Middle frontal gyrus (tissue), 1 donor: ENCODE measurements around the gene LCE2C.
"Not testable (repeated sequence)": the region's sequence is repeated elsewhere in the genome, so short reads cannot be mapped to it uniquely, and the experiment has no call there.

Experiments
- DNase-seq: peaks from one replicate; pipeline ENCODE4 v3.0.0-alpha.2; 2015; ENCODE audit warnings: low spot score; ENCODE audit errors: extremely low spot score

LCE2C gene

GRCh38 chr1:152674983-152675382 lies at the start of gene LCE2C:
TSS of gene LCE2C (plus strand) at chr1:152675279. CDS start at chr1:152676016, 737 bp downstream.
- not testable (repeated sequence) for DNase-seq

- no peak for DNase-seq
Measured at GRCh38 chr1:152626744-152627143, 48.3 kb upstream of the LCE2C start.

GRCh38 chr1:152630596-152630995 lies 44.5 kb upstream of the LCE2C start:
- no peak for DNase-seq

- DNase-seq, result no peak
Measured at GRCh38 chr1:152640351-152640750, 34.7 kb upstream of the LCE2C start.

GRCh38 chr1:152643945-152644344 lies 31.1 kb upstream of the LCE2C start:
- no peak for DNase-seq

- no peak for DNase-seq
Measured at GRCh38 chr1:152645146-152645545, 29.9 kb upstream of the LCE2C start.

- DNase-seq, result no peak
Measured at GRCh38 chr1:152646656-152647055, 28.4 kb upstream of the LCE2C start.

- peak; percentile 16 for DNase-seq
Measured at GRCh38 chr1:152654110-152654509, 21.0 kb upstream of the LCE2C start.

- DNase-seq, result no peak
Measured at GRCh38 chr1:152656459-152656858, 18.6 kb upstream of the LCE2C start.

GRCh38 chr1:152657677-152658076 lies 17.4 kb upstream of the LCE2C start:
- no peak for DNase-seq

GRCh38 chr1:152658649-152659048 lies 16.4 kb upstream of the LCE2C start:
- DNase-seq, result no peak

GRCh38 chr1:152663098-152663497 lies 12.0 kb upstream of the LCE2C start, which contains the start of gene LCE2D:
TSS of gene LCE2D (plus strand) at chr1:152663380. CDS start at chr1:152664106, 726 bp downstream.
- DNase-seq, result no peak

GRCh38 chr1:152666171-152666570 lies 8.9 kb upstream of the LCE2C start:
- not testable (repeated sequence) for DNase-seq

GRCh38 chr1:152667648-152668047 lies 7.4 kb upstream of the LCE2C start:
- peak; percentile 10 for DNase-seq

GRCh38 chr1:152673016-152673415 lies 2.1 kb upstream of the LCE2C start:
- DNase-seq, result no peak

GRCh38 chr1:152679459-152679858 lies 4.4 kb downstream of the LCE2C start:
- DNase-seq, result no peak

- peak; percentile 12 for DNase-seq
Measured at GRCh38 chr1:152681616-152682015, 6.5 kb downstream of the LCE2C start.

GRCh38 chr1:152683846-152684245 lies 8.8 kb downstream of the LCE2C start:
- no peak for DNase-seq

GRCh38 chr1:152685823-152686222 lies 10.7 kb downstream of the LCE2C start, which contains the start of gene LCE2B:
TSS of gene LCE2B (plus strand) at chr1:152686123. CDS start at chr1:152686844, 721 bp downstream.
- DNase-seq, result not testable (repeated sequence)

GRCh38 chr1:152697701-152698600 lies 22.9 kb downstream of the LCE2C start, which contains the start of gene LCE2A:
TSS of gene LCE2A (plus strand) at chr1:152698345. CDS start at chr1:152698902, 557 bp downstream.
- DNase-seq, result no peak

GRCh38 chr1:152699746-152700145 lies 24.7 kb downstream of the LCE2C start:
- DNase-seq, result no peak

GRCh38 chr1:152707860-152708259 lies 32.8 kb downstream of the LCE2C start, which contains the start of gene LCE4A:
TSS of gene LCE4A (plus strand) at chr1:152708160. CDS start at chr1:152709076, 916 bp downstream.
- DNase-seq, result no peak
